A549 (cell line): ENCODE data around the gene H1-8. TPM values are rescaled to one million over a fixed set of nuclear protein-coding genes. Genes with fewer than 3 reads are reported as not detected.

Source experiments
- ATAC-seq, 2 experiments: fragments of 200-7000 bp in 1 of 2; fragments of >200 bp in 1 of 2; cut with Nextera tagmentation in 1 of 2; cut with Tn5 transposase in 1 of 2; 3 replicates each; pipeline versions ENCODE4 v1.8.0 to v1.9.1; 2018 to 2020; ENCODE audit warnings: mild to moderate bottlenecking in 1 of 2, moderate library complexity in 1 of 2
- CTCF ChIA-PET: fragments of 300-600 bp; sonication (Branson Sonifier 250); formaldehyde crosslinking; extraction: SDS; loops from one replicate; lab custom pipeline; 2021; ENCODE audit warnings: antibody characterized with exemption, inconsistent platforms; lab: Yijun Ruan, JAX
- POLR2A ChIA-PET: fragments of 350-600 bp; formaldehyde crosslinking; extraction: SDS; loops from one replicate; lab custom pipeline; 2021; ENCODE audit warnings: antibody characterized with exemption, inconsistent platforms; lab: Yijun Ruan, JAX
- DNase-seq, 2 experiments: peaks; one replicate each; pipeline versions ENCODE4 v3.0.0 to v3.0.0-alpha.2; 2011 to 2016; ENCODE audit warnings: low read depth in 1 of 2, low spot score in 1 of 2
- FAIRE-seq: peaks from 2 replicates; lab custom pipeline; 2011; peaks lifted over from hg19 to GRCh38; lab: Jason Lieb, UNC
- H3K27ac ChIP-seq, 2 experiments: fragments of >200 bp; sonication (Bioruptor Twin); formaldehyde crosslinking; 3 replicates each; pipeline ENCODE4 v1.5.1; 2016 to 2017
- H3K4me1 ChIP-seq: fragments of >200 bp; sonication (Bioruptor Twin); formaldehyde crosslinking; 3 replicates; pipeline ENCODE4 v1.6.1; 2016
- H3K4me2 ChIP-seq: fragments of >200 bp; sonication (Bioruptor Twin); formaldehyde crosslinking; 3 replicates; pipeline ENCODE4 v1.6.1; 2016
- H3K4me3 ChIP-seq: fragments of >200 bp; sonication (Bioruptor Twin); formaldehyde crosslinking; 3 replicates; pipeline ENCODE4 v1.5.1; 2016
- H3K9me3 ChIP-seq: fragments of >200 bp; sonication (Bioruptor Twin); formaldehyde crosslinking; 3 replicates; pipeline ENCODE4 v1.6.1; 2016
- EHMT2 ChIP-seq: fragments of 200-600 bp; sonication (generic); IDR thresholded peaks from 2 replicates; pipeline ENCODE4 v1.6.1; 2016; ENCODE audit warnings: antibody characterized with exemption, low read depth, mild to moderate bottlenecking, moderate library complexity
- MAX ChIP-seq: IDR thresholded peaks from 2 replicates; pipeline ENCODE4 v1.6.1; 2012
- NR3C1 ChIP-seq: fragments of >200 bp; sonication (Bioruptor Twin); formaldehyde crosslinking; IDR thresholded peaks from 3 replicates; pipeline ENCODE4 v1.6.1; 2017
- SREBF2 ChIP-seq: fragments of 450-650 bp; IDR thresholded peaks from 2 replicates; pipeline ENCODE4 v1.6.1; 2014; ENCODE audit warnings: mild to moderate bottlenecking, moderate library complexity
- TP53 ChIP-seq: fragments of 250-450 bp; sonication (Bioruptor Pico); IDR thresholded peaks from 2 replicates; pipeline ENCODE4 v1.5.0; 2021; ENCODE audit warnings: mild to moderate bottlenecking, moderate library complexity
- ZFP36 ChIP-seq: fragments of 450-650 bp; IDR thresholded peaks from 2 replicates; pipeline ENCODE4 v1.6.1; 2014; ENCODE audit warnings: borderline replicate concordance; ENCODE audit not compliant: partially characterized antibody
- WGBS: methylation state at CpG from one replicate; pipeline ENCODE4 v1.1.6; 2017; ENCODE audit errors: missing lambda C conversion rate; 5-methylcytosine and 5-hydroxymethylcytosine counted together
- polyA plus RNA-seq, 4 experiments: library from polyadenylated mRNA; depleted of rRNA in 3 of 4; stranded (reverse); fragments of >200 nt; fragmentation: RNase III in 1 of 4; extraction: RNeasy Plus Mini Kit Qiagen cat#74134 plus additional on column Dnase treatment in 1 of 4; gene quantifications; 2 replicates in 3 of 4; 3 replicates in 1 of 4; pipeline ENCODE4 v1.2.3, GENCODE V29; 2011 to 2017
- small RNA-seq, 6 experiments: library from RNA; depleted of rRNA; stranded (forward); fragments of <200 nt; gene quantifications; one replicate each; pipeline ENCODE3, GENCODE V24; 2012

The H1-8 gene
- polyA plus RNA-seq, 2 of the 4 experiments (the other 2 are of a cell fraction) = not detected

- FAIRE-seq (no peak), ATAC-seq (no peak), DNase-seq (no peak)
- TF ChIP-seq EHMT2 (no peak), MAX (no peak), ZFP36 (no peak), SREBF2 (no peak), NR3C1 (no peak), TP53 (CRISPR knock-in tag) (no peak)
- Histone ChIP-seq H3K9me3 (no peaks in the 10 kb centered on the region), H3K4me2 (peak overlapping the region; percentile 54; the same call in 1 of the 3 replicates), H3K27ac (peak overlapping the region in 1 of 2 experiments; percentile 76; a peak in 2 of 6 replicates), H3K4me3 (no peak overlapping the region), H3K4me1 (peaks cover 81% of the 10 kb centered on the region)
- 89% methylated on average over 2 of the region's 2 CpGs for WGBS
- POLR2A ChIA-PET = no interaction called here
- CTCF ChIA-PET = no interaction called here
Measured at GRCh38 chr3:129600348-129600747, 57.4 kb downstream of the H1-8 start.

Small RNA genes lying within 50 kb of the gene (small RNA-seq; reads per million reads assigned to genes)
- gene RN7SL752P = 0 reads per million in 6 experiments

Other genes starting within 250 kb of the H1-8 start
- gene EFCAB12, start 114.5 kb upstream of the H1-8 start, polyA plus RNA-seq (2011; rRNA removed) = 0.62 and 0.82 TPM in 2 replicates
- 0.81 to 1.4 TPM (median 1.1 TPM) in 3 replicates for gene EFCAB12, start 114.5 kb upstream of the H1-8 start, polyA plus RNA-seq (2017; fragmentation: RNase III; extraction: RNeasy Plus Mini Kit Qiagen cat#74134 plus additional on column Dnase treatment)
- 38.2 and 49.7 TPM in 2 replicates for gene MBD4, start 103.2 kb upstream of the H1-8 start, polyA plus RNA-seq (2011; rRNA removed)
- gene MBD4, start 103.2 kb upstream of the H1-8 start, polyA plus RNA-seq (2017; fragmentation: RNase III; extraction: RNeasy Plus Mini Kit Qiagen cat#74134 plus additional on column Dnase treatment) = 26.4 to 32.7 TPM (median 31.4 TPM) in 3 replicates
- gene IFT122, start 103.0 kb upstream of the H1-8 start, polyA plus RNA-seq (2011; rRNA removed) = 17.1 and 20.3 TPM in 2 replicates
- 15.0 to 16.8 TPM (median 15.1 TPM) in 3 replicates for gene IFT122, start 103.0 kb upstream of the H1-8 start, polyA plus RNA-seq (2017; fragmentation: RNase III; extraction: RNeasy Plus Mini Kit Qiagen cat#74134 plus additional on column Dnase treatment)
- gene RHO, start 14.5 kb upstream of the H1-8 start, polyA plus RNA-seq (2011; rRNA removed) = 0.03 and 0.04 TPM in 2 replicates
- gene RHO, start 14.5 kb upstream of the H1-8 start, polyA plus RNA-seq (2017; fragmentation: RNase III; extraction: RNeasy Plus Mini Kit Qiagen cat#74134 plus additional on column Dnase treatment) = not detected in 3 replicates
- 26.8 and 49.3 TPM in 2 replicates for gene PLXND1, start 63.5 kb downstream of the H1-8 start, polyA plus RNA-seq (2011; rRNA removed)
- 47.2 to 72.6 TPM (median 58.6 TPM) in 3 replicates for gene PLXND1, start 63.5 kb downstream of the H1-8 start, polyA plus RNA-seq (2017; fragmentation: RNase III; extraction: RNeasy Plus Mini Kit Qiagen cat#74134 plus additional on column Dnase treatment)